Measurements from ENCODE around the gene HMX1. TPM values are rescaled to one million over a fixed set of nuclear protein-coding genes. Genes with fewer than 3 reads are reported as not detected.

The HMX1 gene
- polyA plus RNA-seq, 1 donor (not counting 4 experiments of a cell fraction or from before 2014, with no cell fraction given), result not detected

- H3K4me3 ChIP-seq (ENCODE audit: control insufficient read depth in 2 of 3, extremely low read depth in 1 of 3, insufficient read depth in 2 of 3, low read depth in 1 of 3, low read length in 3 of 3), result no peak overlapping the region
- no peaks in the 10 kb centered on the region for H4K20me1 ChIP-seq (ENCODE audit: control insufficient read depth, extremely low read depth, insufficient read depth, low read length)
- H3K9me1 ChIP-seq (ENCODE audit: control insufficient read depth, extremely low read depth, insufficient read depth, low read length), result no peaks in the 10 kb centered on the region
- no peaks in the 10 kb centered on the region for H3K79me2 ChIP-seq (ENCODE audit: control insufficient read depth, insufficient read depth, low read length)
- DNase-seq (ENCODE audit: low read depth, low spot score) (no peak), FAIRE-seq (no peak)
- no peak overlapping the region for H2AFZ ChIP-seq (ENCODE audit: control insufficient read depth, low read length)
- no peak overlapping the region for H3K9ac ChIP-seq (ENCODE audit: control insufficient read depth, extremely low read depth, insufficient read depth, low read length)
- H3K27ac ChIP-seq (ENCODE audit: control insufficient read depth, insufficient read depth, low read length), result no peak overlapping the region
- H3K36me3 ChIP-seq (ENCODE audit: control insufficient read depth in 2 of 2, extremely low read depth in 1 of 2, insufficient read depth in 2 of 2, low read length in 2 of 2), result no peaks in the 10 kb centered on the region
- dilution Hi-C loops (cut with MboI; ENCODE audit: extremely low pct_ligation_motif_present, low sequenced_read_pairs), result no loop called here
- H3K4me2 ChIP-seq (ENCODE audit: control insufficient read depth, extremely low read depth, insufficient read depth, low read depth, low read length), result no peak overlapping the region
- no peaks in the 10 kb centered on the region for H3K9me3 ChIP-seq (ENCODE audit: control insufficient read depth, low read depth, low read length)
- H3K4me1 ChIP-seq (ENCODE audit: control insufficient read depth, extremely low read depth, insufficient read depth, low read length), result no peaks in the 10 kb centered on the region
- TF ChIP-seq EZH2 (IDR thresholded peaks at IDR 0.05; ENCODE audit: low read length) (no peak), CTCF (optimal IDR thresholded peaks at IDR 0.05 in 1 of 3, IDR thresholded peaks at IDR 0.05 in 1 of 3, conservative IDR thresholded peaks at IDR 0.05 in 1 of 3; ENCODE audit: extremely low read depth in 1 of 3, insufficient read depth in 2 of 3, low read length in 3 of 3) (no peak)
- H3K27me3 ChIP-seq (ENCODE audit: control insufficient read depth, extremely low read depth, insufficient read depth, low read length), result peaks cover 98% of the 10 kb centered on the region
Observed at GRCh38 chr4:8859550-8860095, 12.0 kb downstream of the HMX1 start.

DNA sequence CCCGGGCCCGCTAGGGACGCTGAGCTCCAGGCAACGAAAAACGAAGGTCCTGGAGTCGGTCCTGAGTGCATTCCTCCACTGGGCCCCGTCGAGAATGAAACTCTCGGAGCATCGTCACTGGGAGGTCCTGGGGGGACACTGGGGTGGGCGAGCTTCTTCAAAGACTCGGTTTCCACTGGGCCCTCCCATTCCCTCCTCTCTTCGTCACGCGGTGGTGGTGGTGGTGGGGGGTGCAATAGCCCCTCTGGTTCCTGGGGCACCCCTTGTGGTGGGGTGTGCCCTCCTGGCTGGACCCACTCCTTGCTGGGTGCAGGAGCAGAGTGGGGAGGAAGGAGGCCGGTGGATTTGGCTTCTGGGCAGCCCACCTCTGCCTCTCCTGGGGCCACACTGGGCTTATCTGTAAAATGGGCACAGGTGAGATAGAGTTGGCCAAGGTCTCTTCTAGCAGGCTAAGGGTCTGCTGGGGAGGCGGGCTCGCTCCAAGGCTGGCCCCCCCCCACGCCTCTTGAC is 12.9 kb downstream of the HMX1 start:
- DNase-seq (ENCODE audit: low read depth, low spot score) (no peak), FAIRE-seq (no peak)
- dilution Hi-C loops (cut with MboI; ENCODE audit: extremely low pct_ligation_motif_present, low sequenced_read_pairs), result no loop called here
- H3K27me3 ChIP-seq (ENCODE audit: control insufficient read depth, extremely low read depth, insufficient read depth, low read length), result peaks cover 98% of the 10 kb centered on the region
- no peak overlapping the region for H2AFZ ChIP-seq (ENCODE audit: control insufficient read depth, low read length)
- H3K9me3 ChIP-seq (ENCODE audit: control insufficient read depth, low read depth, low read length), result no peaks in the 10 kb centered on the region
- no peaks in the 10 kb centered on the region for H3K9me1 ChIP-seq (ENCODE audit: control insufficient read depth, extremely low read depth, insufficient read depth, low read length)
- no peak overlapping the region for H3K9ac ChIP-seq (ENCODE audit: control insufficient read depth, extremely low read depth, insufficient read depth, low read length)
- no peaks in the 10 kb centered on the region for H3K36me3 ChIP-seq (ENCODE audit: control insufficient read depth in 2 of 2, extremely low read depth in 1 of 2, insufficient read depth in 2 of 2, low read length in 2 of 2)
- no peaks in the 10 kb centered on the region for H3K4me1 ChIP-seq (ENCODE audit: control insufficient read depth, extremely low read depth, insufficient read depth, low read length)
- no peak overlapping the region for H3K4me3 ChIP-seq (ENCODE audit: control insufficient read depth in 2 of 3, extremely low read depth in 1 of 3, insufficient read depth in 2 of 3, low read depth in 1 of 3, low read length in 3 of 3)
- H3K4me2 ChIP-seq (ENCODE audit: control insufficient read depth, extremely low read depth, insufficient read depth, low read depth, low read length), result no peak overlapping the region
- H3K27ac ChIP-seq (ENCODE audit: control insufficient read depth, insufficient read depth, low read length), result no peak overlapping the region
- no peaks in the 10 kb centered on the region for H4K20me1 ChIP-seq (ENCODE audit: control insufficient read depth, extremely low read depth, insufficient read depth, low read length)
- no peaks in the 10 kb centered on the region for H3K79me2 ChIP-seq (ENCODE audit: control insufficient read depth, insufficient read depth, low read length)
- TF ChIP-seq CTCF (optimal IDR thresholded peaks at IDR 0.05 in 1 of 3, IDR thresholded peaks at IDR 0.05 in 1 of 3, conservative IDR thresholded peaks at IDR 0.05 in 1 of 3; ENCODE audit: extremely low read depth in 1 of 3, insufficient read depth in 2 of 3, low read length in 3 of 3), result no peak
- TF ChIP-seq EZH2 (IDR thresholded peaks at IDR 0.05; ENCODE audit: low read length), result no peak

All from keratinocyte (primary cell).